Left renal pelvis (tissue), 4 donors: ENCODE results near the gene GFOD2. TPM values are rescaled to one million over a fixed set of nuclear protein-coding genes. Genes with fewer than 3 reads are reported as not detected.
"Not testable (repeated sequence)": the region's sequence is repeated elsewhere in the genome, so short reads cannot be mapped to it uniquely, and the experiment has no call there.

Experiments used
- DNase-seq, 4 donors: peaks; one replicate each; pipeline ENCODE4 v3.0.0-alpha.2; 2013; ENCODE audit warnings: low read depth in 4 of 4, low spot score in 3 of 4
- polyA plus RNA-seq, 4 donors: library from polyadenylated mRNA; unstranded; fragments of 120-200 nt; gene quantifications; one replicate each; pipeline ENCODE4 v1.2.1, GENCODE V29; 2013; ENCODE audit not compliant: insufficient read length in 4 of 4

GFOD2 gene, protein sequence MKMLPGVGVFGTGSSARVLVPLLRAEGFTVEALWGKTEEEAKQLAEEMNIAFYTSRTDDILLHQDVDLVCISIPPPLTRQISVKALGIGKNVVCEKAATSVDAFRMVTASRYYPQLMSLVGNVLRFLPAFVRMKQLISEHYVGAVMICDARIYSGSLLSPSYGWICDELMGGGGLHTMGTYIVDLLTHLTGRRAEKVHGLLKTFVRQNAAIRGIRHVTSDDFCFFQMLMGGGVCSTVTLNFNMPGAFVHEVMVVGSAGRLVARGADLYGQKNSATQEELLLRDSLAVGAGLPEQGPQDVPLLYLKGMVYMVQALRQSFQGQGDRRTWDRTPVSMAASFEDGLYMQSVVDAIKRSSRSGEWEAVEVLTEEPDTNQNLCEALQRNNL
- 10 to 100 TPM; 17.7 to 24.5 (median 20.7) TPM for polyA plus RNA-seq

DNA sequence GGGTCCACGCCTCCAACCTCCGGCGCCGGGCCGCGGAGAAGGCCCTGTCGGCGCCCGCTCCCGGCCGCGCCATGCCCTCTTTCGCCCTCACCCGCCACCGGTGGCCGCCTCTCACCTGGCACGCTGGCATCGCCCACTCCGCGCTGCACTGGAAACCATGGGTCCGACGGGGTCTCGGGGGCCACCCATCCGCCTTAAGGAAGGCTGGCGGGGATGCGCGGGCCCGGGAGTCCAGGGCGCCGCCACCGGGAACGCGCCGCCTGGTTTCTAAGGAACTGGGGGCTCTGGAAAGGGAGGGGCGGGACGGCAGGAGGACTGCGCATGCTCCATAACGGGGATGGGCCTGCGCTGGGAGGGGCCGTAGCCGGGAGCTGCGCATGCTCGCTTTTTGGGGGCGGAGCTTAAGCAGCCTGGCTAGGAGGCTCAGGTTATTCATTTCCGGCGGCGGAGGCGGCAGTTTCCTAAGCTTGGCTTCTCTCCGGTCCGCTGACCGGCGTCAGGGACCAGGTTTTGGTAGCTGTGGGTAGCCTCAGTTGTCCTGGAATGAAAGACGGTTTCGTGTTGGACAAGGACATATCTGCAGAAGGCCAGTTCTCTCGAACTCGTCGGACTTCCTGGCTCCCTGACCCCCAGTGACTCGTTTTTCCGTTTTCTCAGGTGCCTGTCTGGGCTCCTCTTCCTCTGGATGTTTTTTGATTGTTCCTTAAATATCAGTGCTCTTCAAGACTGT is at the start of gene GFOD2:
GFOD2 (minus strand) TSS at position 269 of the 730 bp plus-strand sequence. CDS start 33,601 bp downstream, outside the sequence.
- DNase-seq, result peak; percentile 87 to 93 (median 90)

DNA sequence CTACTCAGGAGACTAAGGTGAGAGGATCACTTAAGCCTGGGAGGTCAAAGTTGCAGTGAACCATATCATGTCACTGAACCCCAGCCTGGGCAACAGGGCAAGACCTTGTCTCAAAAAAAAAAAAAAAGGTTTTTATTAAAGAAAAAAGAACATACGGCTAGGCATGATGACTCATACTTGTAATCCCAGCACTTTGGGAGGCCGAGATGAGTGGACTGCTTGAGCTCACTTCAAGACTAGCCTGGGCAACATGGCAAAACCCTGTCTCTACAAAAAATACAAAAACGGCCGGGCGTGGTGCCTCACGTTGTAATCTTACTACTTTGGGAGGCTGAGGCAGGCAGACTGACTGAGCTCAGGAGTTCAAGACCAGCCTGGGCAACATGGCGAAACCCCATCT is 48.8 kb upstream of the GFOD2 start:
- DNase-seq, result no peak

DNA sequence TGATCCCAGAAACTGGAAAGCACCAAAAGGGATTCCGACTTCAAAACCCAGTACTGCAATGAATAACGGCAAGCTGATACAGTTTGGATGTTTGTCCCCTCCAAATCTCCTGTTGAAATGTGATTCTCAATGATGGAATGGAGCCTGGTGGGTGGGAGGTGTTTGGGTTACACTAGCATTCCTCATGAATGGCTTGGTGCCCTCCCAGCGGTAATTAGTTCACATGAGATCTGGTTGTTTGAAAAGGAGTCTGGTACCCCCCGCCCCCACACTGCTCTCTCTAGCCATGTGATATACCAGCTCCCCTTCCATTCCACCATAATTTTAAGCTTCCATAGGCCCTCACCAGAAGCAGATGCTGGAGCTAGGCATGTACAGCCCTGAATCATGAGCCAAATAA is 47.2 kb upstream of the GFOD2 start:
- DNase-seq, result peak in 2 of 4 donors; percentile 3 to 37

DNA sequence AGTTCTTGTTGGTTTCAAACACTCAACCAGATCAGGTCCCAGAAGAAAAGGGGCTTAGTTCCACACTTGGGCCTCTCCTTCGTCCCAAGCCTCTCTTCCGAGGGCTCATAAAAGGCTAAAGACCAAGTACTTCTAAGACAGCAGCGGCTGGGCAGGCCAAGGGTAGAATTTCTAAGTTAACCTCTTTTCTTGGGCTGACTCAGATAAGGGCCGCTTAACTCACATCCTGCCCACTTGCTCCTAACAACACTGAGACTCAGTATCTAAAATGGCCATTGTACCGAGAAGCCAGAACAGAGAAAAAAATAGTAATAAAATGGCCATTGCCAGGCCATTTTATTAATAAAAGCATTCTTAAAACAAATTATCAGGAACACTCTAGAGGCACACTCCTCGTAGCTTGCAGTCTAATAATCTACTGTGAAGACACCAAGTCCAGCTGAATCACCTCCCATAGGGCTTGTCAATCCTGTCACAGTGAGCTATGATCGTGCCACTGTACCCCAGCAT is 45.1 kb upstream of the GFOD2 start:
- no peak for DNase-seq

DNA sequence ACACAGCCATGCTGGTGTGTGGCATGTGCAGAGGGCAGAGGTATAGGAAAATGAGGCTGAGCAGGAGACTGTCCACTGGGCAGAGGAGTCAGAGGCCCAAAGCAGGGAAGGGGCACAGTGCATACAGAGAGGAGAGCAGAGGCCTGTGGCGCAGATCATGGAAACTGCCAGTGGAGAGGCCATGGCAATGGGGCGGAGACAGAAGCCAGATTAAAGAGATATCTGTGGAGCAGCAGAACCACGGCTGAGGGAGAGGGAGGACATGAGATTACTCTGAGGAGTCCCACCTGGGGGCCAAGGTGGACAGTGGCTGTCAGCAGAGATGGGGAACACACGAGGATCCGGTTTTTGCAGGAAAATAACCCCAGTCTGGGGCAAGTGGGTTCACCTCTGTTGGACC is 44.0 kb upstream of the GFOD2 start:
- DNase-seq, result no peak

DNA sequence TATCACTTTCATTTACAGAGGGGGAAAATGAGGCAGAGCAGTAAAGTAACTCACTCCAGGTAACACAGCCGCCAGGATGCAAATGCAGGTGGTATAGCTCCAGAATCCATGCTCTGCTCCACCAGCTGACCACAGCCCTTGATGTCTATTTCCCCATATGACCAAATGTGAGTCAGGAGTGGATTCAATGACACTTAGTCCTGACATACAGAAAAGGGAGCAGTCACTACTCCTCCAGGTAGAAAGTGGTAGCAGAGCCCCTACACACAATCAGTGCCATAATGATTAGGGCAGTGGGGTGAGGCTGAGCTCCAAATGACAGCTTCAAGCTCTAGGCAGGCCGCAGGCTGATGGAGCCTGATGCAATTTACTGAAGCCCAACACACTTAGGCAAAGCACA is 43.3 kb upstream of the GFOD2 start:
- DNase-seq, result no peak

DNA sequence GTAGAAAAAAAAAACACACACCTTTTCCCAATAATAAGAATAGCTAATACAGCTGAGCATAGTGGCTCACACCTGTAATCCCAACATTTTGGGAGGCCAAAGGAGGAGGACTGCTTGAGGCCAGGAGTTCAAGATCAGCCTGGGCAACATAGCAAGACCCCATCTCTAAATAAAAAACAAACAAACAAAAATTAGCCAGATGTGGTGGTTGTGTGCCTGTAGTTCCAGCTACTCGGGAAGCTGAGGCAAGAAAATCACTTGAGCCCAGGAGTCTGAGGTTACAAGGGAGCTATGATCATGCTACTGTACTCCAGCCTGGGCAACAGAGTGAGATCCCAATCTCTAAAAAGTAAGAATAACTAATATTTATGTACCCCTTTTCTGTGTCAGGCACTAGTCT is 42.8 kb upstream of the GFOD2 start:
- DNase-seq, result no peak

DNA sequence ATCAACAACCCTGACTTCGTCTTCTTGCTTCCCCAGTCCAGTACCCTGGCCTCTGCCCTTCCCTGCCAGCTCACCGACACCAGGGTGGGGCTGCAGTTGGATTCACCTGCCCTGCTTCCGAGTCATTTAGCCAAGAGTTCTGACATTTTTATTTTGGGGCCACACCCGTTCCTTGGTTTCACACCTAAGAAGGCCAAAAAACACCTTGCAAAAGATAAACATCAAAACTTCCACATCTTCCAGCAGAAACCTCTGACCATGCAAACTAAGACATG is 41.8 kb upstream of the GFOD2 start:
- no peak for DNase-seq

DNA sequence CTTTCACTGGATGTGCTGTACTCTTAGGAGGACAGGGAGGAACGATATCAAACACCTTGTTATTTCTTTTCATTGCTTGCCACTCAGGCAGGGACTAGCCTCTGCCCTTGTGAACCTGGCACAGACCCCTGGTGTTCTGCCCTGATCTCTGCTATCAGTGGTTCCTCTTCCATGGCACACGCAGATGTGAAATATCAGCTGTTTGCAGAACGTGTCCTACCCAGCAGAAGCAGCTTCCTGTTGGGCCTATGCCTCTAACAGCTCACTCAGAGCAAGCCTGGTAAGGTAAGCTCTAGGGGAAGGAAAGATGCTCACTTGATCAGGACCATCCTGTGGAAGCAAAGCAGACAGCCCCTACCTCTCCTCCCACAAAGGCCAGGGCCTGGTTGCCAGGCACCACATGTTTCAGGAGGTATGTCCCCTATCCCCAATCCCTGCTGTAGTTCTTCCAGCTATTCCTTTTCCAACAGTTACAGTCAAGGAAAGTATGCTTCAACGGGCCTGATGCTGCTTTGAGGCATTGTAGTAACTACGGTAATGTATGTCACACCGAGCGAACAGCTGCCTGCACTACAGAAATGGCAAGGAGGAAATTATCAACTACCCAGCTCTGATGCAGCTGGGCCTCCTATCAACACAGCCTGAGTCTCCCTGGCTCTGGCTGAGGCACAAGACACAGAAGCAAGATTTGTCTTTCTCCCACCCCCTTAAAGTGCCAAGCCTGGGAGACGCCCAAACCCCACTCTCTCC is 41.3 kb upstream of the GFOD2 start:
- no peak for DNase-seq

DNA sequence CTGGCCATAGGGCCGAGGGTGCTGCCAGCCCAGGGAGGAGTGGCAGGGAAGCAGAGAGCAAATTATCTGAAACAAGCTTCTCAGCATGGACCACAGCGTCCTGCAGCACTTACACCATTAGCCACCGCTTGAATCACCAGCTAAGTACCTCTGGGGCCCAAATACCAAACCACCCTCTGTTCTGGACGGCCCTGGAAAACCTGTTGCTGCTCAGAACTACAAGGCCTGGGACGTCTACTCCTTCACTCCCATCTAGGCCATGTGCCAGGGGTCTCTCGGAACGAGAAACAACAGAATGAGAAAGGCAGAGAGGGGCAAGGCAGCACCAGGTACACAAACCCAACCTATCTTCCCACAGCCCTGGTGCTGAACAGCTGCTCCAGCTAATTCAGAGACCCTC is 39.9 kb upstream of the GFOD2 start:
- DNase-seq, result no peak

DNA sequence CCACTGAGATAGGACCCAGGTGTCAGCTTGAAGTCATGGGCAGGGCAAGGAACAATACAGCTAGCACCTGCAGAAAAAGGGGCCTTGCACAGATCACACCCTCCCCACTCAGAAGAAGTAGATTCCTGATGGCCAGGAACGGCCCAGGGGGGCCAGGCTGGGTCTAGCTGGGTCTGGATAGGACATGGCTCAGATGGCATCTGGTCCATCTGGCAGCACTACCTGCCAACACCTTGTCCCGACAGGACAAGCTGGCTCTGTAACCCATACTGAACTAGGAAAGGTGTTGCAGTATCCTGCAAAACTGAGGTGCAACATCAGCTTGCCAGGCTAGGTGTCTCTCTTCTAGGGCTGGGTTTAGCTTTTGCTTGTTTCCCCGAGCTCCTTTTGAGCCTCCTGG is 38.9 kb upstream of the GFOD2 start:
- no peak for DNase-seq

DNA sequence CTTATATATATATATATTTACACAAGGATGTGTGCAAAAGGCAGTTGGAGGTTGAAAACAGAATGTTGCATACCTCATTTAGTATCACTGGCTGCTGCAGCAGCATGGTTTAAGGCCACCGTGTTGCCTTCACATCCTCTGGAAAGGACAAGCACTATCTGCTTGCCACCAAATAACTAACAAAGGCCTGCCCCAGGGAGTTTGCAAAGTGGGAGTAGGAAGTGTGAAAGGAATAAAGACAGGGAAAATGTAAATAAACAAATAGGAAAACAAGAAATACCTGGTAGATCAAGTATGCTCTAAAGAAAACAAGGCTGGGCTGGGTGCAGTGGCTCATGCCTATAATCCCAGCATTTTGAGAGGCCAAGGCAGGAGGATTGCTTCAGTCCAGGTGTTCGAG is 33.5 kb upstream of the GFOD2 start:
- no peak for DNase-seq

DNA sequence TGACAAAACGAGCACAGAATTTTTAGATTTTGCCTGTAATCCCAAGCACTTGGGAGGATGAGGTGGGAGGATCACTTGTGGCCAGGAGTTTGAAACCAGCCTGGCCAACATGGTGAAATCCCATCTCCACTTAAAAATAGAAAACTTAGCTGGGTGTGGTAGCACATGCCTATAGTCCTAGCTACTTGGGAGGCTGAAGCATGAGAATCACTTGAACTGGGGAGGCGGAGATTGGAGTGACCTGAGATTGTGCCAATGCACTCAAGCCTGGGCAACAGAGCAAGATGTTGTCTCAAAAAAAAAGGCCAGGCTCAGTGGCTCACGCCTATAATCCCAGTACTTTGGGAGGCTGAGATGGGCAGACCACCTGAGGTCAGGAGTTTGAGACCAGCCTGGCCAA is 32.2 kb upstream of the GFOD2 start:
- DNase-seq, result not testable (repeated sequence)

DNA sequence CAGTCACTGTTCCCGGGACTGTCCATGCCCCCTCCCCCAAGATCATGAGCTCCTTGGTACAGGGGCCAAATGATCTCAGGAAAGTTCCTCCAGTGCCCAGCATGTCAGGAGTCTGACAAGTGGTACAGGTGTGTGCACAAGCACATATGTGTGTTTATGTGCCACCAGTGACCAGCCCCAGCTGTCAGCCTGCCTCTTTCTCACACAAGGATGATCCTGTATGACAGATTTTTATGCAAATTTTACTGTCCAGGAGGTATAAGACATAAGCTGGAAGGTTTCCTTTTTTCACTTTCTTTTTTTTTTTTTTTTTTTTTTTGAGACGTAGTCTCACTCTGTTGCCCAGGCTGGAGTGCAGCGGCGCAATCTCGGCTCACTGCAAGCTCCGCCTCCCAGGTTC is 31.4 kb upstream of the GFOD2 start:
- DNase-seq, result no peak

DNA sequence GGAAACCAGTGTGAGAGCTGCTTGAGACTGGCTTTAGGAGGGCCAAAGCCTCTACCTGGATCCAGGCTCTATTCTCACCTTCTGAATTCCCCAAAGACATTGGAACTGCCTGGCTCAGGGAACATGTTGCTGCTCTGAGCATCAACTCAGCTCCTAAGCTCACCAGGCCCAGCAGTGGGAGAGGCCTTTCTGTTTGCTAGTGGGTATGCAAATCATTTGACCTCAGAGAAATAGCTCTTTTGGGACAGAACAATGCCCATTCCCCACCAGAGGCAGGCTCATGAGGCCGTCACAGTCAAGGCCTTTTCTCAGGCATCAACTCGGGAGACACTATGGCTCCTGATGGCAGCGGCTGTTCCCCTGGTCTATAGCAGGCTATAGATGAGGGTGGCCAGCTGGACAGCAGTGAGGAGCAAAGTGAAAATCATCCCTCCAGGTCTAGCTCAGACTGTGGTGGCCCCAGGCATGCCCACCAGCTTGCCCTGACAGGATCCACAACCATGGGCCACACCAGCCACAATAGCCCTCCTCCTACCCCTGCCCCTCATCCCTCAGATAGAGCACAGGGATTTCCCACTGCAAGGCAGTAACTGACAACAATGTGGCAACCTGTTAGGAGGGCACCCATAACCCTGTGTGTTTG is 30.4 kb upstream of the GFOD2 start:
- DNase-seq, result no peak

DNA sequence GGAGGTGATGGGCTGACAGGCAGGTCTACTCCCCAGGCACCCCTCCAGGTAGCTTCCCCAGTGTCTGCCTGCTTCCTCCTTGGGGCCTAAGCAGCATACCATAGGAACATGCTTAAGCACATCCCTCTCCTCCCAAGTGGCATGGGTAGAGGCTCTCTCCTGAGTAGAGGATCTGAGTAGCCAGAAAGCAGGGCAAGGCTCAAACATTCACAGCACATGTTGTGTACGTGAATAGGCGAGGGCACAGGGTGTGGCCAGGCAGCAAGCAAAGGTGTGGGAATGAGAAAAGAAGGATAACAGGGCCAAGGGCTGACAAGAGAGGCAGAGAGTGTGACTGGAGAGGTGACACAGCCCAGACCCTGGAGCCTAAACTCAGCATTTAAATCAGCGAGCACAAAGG is 29.7 kb upstream of the GFOD2 start:
- DNase-seq, result no peak

DNA sequence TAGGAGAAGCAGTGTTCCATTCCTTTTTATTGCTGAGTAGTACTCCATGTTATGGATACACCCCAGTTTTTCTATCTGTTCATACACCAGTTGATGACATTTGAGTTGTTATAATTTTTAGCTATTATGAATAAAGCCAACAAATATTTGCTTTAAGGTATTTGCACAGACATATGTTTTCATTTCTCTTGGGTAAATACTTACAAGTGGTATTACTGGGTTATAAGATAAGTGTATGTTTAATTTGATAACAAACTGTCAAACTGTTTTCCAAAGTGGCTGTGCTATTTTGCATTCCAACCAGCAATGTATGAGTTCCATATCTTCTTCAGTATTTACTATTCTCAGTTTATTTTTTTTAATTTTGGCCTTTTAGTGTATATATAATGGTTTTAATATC is 27.7 kb upstream of the GFOD2 start:
- DNase-seq, result no peak

DNA sequence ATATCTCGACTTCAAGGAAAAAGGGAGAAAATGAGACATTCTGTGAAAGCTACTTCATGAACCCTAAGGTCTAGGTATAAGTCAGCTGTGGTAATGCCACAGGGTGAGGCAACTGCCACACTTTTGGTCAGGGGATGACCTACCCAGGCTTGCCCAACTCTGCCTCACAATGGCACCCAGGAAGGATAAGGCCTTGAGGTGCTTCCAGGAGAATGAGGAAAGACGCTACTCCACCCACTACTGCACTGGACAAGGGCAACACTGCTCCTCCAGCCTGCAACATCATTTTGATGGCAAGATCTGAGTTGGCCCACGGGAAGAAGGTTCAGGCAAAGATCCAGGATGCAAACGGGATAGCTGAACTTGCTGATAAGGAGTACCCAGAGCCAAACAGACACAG is 22.0 kb upstream of the GFOD2 start:
- no peak for DNase-seq

DNA sequence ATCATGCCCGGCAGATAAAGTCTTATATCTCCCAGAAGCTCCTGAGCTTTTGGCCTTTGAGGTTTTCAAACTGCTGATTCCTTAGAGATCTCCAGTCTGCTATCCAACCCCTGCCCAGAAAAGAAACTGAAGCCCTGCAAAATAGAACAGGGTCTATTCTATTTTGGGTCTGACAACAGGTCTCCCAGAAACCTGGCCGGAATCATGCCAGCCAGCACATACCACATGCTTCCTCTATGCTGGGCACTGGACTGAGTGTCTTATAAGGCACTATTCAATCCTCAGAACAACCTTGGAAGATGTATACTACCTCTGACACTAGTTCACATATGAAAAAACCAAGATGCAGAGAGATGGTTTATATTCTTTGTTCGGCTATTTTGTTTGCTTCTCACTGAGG is 21.3 kb upstream of the GFOD2 start:
- DNase-seq, result no peak

DNA sequence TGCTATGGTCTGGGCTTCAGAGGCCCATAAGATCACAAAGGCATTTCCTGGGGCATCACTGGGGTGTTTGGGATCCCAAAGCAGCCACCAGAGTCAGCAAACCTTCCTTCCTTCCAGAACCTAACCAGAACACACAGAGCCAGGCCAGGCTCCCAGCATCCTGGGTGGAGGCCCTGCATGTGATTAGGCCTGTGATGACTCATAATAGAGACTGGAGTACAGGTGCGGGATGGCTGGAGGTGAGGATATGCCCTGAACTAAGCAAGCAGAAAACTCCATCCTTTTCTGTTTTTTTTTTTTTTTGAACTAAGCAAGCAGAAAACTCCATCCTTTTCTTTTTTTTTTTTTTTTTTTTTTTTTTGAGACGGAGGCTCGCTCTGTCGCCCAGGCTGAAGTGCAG is 17.7 kb upstream of the GFOD2 start:
- DNase-seq, result no peak

DNA sequence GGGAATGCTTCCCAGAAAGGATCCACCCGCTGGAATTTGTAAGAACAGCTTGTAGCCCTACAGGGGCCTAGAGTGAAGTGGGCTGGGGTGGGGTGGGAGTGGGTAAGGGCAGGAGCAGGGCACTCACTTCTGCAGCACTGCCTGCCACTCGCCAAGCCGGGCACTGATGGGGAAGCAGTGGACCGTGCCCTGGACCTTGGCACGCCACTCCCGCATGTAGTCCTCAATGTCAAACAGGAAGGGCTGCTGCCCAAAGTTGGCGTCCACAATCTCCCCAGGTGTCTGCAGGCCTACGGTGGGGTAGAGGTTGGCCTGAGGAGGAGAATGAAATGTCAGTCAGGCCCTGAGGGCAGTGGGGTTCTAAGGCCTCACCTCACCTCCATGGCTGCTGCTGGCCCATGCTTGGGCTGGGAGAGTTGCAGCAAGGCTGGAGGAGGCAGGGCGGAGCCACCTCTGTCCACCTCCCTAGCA is 15.7 kb upstream of the GFOD2 start:
- no peak for DNase-seq
